Esophagus squamous epithelium (tissue), 4 donors: ENCODE measurements around the gene OR13J1.

Experiments used
- CTCF ChIP-seq, 6 experiments: fragments of 450-650 bp in 4 of 6; fragments of 200-600 bp in 2 of 6; sonication (generic) in 2 of 6; IDR thresholded peaks; one replicate each; pipeline ENCODE4 v1.5.1; 2016 to 2019; ENCODE audit warnings: antibody characterized with exemption in 6 of 6, mild to moderate bottlenecking in 4 of 6, moderate library complexity in 4 of 6
- POLR2A ChIP-seq, 4 donors: fragments of 450-650 bp; IDR thresholded peaks; one replicate each; pipeline ENCODE4 v1.6.1; 2017; ENCODE audit warnings: antibody characterized with exemption in 4 of 4, mild to moderate bottlenecking in 4 of 4, moderate library complexity in 3 of 4

GRCh38 chr9:35898337-35898736, 28.1 kb upstream of the OR13J1 start:
- TF ChIP-seq CTCF (IDR thresholded peaks at IDR 0.05) (no peak), POLR2A (IDR thresholded peaks at IDR 0.05) (no peak)
